Epithelial cell of esophagus (primary cell): Measurements from ENCODE around the gene ADCY4.
"Not testable (repeated sequence)": the region's sequence is repeated elsewhere in the genome, so short reads cannot be mapped to it uniquely, and the experiment has no call there.

Experiments used
- DNase-seq: peaks from one replicate; pipeline ENCODE4 v3.0.0; 2010; ENCODE audit warnings: low read depth
- H3K4me3 ChIP-seq: 2 replicates; pipeline ENCODE4 v1.5.1; 2011; ENCODE audit warnings: mild to moderate bottlenecking, low read length, control low read depth
- CTCF ChIP-seq: IDR thresholded peaks from 2 replicates; pipeline ENCODE4 v1.5.1; 2011; ENCODE audit warnings: low read depth, mild to moderate bottlenecking, low read length, control low read depth, inconsistent platforms; ENCODE audit not compliant: insufficient read depth; ENCODE audit errors: missing control alignments

Gene ADCY4

GRCh38 chr14:24360281-24360680 is 25.4 kb upstream of the ADCY4 start:
- no peak for DNase-seq
- no peak for TF ChIP-seq CTCF
- H3K4me3 ChIP-seq: no peak overlapping the region

GRCh38 chr14:24356208-24356607 is 21.3 kb upstream of the ADCY4 start:
- no peak overlapping the region for H3K4me3 ChIP-seq
- no peak for TF ChIP-seq CTCF
- no peak for DNase-seq

GRCh38 chr14:24355009-24355408 is 20.1 kb upstream of the ADCY4 start:
- no peak for DNase-seq
- no peak for TF ChIP-seq CTCF
- H3K4me3 ChIP-seq: no peak overlapping the region

- DNase-seq, H3K4me3 ChIP-seq: not testable (repeated sequence)
Observed at GRCh38 chr14:24354482-24354825, 19.6 kb upstream of the ADCY4 start.

- H3K4me3 ChIP-seq: no peak overlapping the region
- no peak for TF ChIP-seq CTCF
- peak; percentile 70 for DNase-seq
Observed at GRCh38 chr14:24353559-24354481, 18.9 kb upstream of the ADCY4 start.

GRCh38 chr14:24351517-24351916 is 16.6 kb upstream of the ADCY4 start:
- DNase-seq: peak; percentile 76
- TF ChIP-seq CTCF: peak; percentile 6
- no peak overlapping the region for H3K4me3 ChIP-seq

GRCh38 chr14:24349742-24350141 is 14.9 kb upstream of the ADCY4 start:
- no peak for TF ChIP-seq CTCF
- DNase-seq: no peak

More at GRCh38 chr14:24349742-24350141, 14.9 kb upstream of the ADCY4 start:
- H3K4me3 ChIP-seq: no peak overlapping the region
